ENCODE results near the gene TMEM11.

TMEM11 gene

DNA sequence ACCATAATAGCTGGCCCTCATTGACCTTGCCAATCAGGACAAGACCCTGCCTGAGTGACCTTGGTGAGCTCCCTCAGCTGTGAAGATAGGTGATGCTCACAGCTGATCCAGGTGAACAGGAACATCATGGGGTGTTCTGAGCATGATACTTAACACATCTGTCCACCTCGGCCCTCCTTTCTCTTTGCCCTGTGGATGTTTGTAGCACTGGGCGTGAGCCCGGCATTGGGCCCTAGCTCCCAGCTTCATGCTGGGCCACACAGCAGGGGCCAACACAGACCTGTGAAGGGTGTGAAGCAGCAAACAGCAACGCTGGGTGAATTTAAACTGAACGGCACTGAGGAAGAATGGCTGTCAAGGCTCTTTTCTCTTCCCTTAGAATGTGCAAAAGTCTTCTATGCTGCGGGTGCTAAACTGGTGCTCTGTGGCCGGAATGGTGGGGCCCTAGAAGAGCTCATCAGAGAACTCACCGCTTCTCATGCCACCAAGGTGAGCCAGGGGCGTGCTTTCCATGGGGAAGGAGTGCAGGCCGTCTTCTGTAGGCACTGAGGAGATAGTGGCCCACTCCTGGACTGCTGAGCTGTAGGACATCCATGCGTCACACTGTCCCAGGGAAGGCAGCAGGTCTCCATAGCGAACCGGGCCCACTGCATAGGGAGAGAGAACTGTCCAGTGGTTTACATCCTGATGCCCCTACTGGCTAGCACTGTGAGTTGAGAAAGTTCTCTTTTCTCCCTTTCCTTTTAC lies 35.9 kb downstream of the TMEM11 start:
- TF ChIP-seq, protein P1, sequence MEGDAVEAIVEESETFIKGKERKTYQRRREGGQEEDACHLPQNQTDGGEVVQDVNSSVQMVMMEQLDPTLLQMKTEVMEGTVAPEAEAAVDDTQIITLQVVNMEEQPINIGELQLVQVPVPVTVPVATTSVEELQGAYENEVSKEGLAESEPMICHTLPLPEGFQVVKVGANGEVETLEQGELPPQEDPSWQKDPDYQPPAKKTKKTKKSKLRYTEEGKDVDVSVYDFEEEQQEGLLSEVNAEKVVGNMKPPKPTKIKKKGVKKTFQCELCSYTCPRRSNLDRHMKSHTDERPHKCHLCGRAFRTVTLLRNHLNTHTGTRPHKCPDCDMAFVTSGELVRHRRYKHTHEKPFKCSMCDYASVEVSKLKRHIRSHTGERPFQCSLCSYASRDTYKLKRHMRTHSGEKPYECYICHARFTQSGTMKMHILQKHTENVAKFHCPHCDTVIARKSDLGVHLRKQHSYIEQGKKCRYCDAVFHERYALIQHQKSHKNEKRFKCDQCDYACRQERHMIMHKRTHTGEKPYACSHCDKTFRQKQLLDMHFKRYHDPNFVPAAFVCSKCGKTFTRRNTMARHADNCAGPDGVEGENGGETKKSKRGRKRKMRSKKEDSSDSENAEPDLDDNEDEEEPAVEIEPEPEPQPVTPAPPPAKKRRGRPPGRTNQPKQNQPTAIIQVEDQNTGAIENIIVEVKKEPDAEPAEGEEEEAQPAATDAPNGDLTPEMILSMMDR (IDR thresholded peaks at IDR 0.05; ENCODE audit: borderline replicate concordance, insufficient read depth, low read depth, low read length) = no peak

DNA sequence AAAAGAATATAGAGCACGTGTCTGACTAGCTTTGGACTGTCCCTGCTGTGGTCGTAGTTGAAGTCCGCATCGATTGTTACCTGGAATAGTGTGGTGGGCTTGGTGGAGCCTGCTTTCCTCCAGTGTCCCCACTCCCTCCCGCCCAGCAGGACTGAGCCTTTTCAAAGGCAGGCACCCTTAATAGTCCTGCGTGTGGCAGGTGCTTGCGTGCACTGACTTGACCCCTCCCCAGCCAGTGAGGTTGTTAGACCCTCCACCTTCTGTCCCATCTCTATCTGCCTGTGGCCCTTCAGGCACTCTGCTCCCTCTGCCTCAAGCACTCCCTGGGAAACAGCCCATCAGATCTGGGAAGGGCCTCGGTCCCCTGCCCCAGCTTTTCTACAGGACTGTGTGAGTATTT lies 36.6 kb downstream of the TMEM11 start:
- H3K4me3 ChIP-seq (ENCODE audit: low read depth, low read length) = no peak overlapping the region
- TF ChIP-seq, protein P1 (IDR thresholded peaks at IDR 0.05; ENCODE audit: borderline replicate concordance, insufficient read depth, low read depth, low read length) = no peak

More for the DNA sequence above, 35.9 kb downstream of the TMEM11 start:
- H3K4me3 ChIP-seq (ENCODE audit: low read depth, low read length) = no peak overlapping the region

DNA sequence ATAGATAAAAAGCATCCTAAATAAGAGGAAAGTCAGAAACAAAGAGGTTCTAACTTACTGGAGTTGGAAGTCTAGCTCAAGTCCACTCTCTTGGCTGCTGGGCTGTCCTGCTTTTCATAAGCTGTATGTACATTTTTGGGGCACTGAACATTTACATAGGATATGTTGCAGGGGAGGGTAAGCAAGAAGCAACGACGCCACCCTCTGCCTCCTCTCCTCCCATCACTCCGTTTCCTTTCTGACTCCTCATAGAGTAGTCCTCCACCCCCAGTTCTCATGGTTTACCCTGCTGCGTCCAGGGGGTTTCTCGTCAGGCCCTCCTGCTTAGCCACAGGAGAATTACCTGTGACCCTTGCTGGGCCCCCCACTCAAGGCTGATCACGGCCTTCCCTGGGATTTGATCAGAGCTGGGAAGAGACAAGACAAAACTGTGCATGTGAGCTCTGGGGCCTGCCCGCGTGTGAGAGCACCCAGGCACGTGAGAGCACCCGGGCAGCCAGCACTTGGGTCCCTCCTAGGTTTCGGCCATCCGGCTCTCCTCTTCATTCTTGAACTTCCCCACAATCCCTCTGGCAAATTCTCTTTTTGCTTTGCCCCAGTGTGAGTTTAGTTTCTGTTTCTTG lies 37.1 kb downstream of the TMEM11 start:
- TF ChIP-seq, protein P1 (IDR thresholded peaks at IDR 0.05; ENCODE audit: borderline replicate concordance, insufficient read depth, low read depth, low read length) = no peak
- no peak overlapping the region for H3K4me3 ChIP-seq (ENCODE audit: low read depth, low read length)

DNA sequence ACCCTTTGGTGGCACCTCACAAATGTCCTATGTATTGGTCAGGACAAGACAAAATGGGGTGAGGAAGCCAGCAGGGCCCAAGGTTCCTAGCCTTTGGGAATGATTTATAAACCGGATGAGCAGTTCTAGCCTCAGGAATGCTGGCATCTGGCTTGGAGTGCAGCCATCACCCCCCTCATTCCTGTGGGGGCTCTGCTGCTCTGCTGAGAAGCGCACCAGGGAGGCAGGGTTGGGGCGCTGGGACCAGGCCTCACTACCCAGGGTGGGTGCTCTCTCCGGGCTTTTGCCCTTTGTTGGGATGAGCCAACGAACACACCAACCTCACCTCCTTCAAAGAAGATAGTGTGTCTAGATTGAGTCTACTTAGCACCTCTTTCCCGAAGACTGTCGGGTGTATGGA lies 39.2 kb downstream of the TMEM11 start:
- TF ChIP-seq, protein P1 (IDR thresholded peaks at IDR 0.05; ENCODE audit: borderline replicate concordance, insufficient read depth, low read depth, low read length) = no peak
- no peak overlapping the region for H3K4me3 ChIP-seq (ENCODE audit: low read depth, low read length)

DNA sequence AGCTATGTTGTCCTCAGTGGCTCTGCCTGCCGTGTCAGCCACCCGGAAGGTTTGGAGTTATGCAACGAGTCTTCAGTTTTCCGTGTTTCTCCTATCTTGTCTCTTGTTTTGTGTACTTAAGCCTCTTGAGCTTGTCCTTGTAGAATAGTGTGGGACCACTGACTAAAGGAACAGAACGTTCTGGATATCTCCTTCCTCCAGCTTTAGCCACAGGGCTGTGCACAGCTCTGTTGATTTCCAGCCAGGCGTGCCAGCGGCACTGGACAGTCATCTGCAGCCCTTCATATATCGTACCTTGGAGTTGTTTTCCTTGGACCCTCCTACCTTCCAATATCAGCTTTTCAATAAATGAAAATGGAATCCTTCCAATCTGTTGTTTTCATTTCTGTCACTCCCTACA lies 39.8 kb downstream of the TMEM11 start:
- TF ChIP-seq, protein P1 (IDR thresholded peaks at IDR 0.05; ENCODE audit: borderline replicate concordance, insufficient read depth, low read depth, low read length) = no peak
- H3K4me3 ChIP-seq (ENCODE audit: low read depth, low read length) = no peak overlapping the region

DNA sequence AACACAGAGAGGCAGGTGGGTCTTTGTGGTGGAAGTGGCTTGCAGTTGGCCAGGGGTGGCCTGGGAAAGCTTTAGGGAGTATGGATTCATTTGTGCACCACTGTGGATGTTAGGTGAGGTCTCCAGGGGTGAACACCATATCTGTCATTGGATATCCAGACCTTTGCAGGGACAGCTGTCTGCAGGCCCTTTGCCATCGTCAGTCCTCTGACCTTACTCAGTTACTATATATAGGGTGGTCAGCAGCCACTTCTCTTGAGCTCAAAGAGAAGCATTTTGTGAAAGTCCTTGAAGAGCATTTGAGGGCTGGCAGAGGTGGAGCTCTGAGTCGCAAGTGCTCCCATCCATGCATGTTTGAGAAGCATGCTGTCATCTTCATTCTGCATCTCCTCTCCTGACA lies 40.4 kb downstream of the TMEM11 start:
- no peak overlapping the region for H3K4me3 ChIP-seq (ENCODE audit: low read depth, low read length)
- TF ChIP-seq, protein P1 (IDR thresholded peaks at IDR 0.05; ENCODE audit: borderline replicate concordance, insufficient read depth, low read depth, low read length) = no peak

DNA sequence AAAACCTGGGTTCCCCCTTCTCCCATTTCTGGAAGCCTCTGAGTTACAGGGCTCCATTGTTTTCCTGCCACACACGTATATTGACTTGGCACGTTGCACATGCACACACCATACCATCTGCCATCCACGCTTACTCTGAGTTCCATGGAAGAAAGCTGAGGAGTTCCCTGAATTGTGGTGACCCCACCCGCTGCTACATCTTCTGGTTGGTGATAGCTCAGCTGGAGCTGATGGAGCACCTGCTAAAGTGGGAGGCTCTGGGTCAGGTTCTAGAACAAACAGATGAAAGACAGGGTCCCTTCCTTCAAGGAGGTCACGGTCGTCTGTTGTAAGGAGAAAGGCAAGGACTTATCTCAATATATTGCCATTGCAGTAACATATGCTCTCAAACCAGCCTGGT lies 41.1 kb downstream of the TMEM11 start:
- TF ChIP-seq, protein P1 (IDR thresholded peaks at IDR 0.05; ENCODE audit: borderline replicate concordance, insufficient read depth, low read depth, low read length) = no peak
- no peak overlapping the region for H3K4me3 ChIP-seq (ENCODE audit: low read depth, low read length)
